Midbrain (tissue), 1 donor: ENCODE results near the gene GRPR.
"Not testable (repeated sequence)": the region's sequence is repeated elsewhere in the genome, so short reads cannot be mapped to it uniquely, and the experiment has no call there.

Source experiments
- DNase-seq: peaks from one replicate; lab custom pipeline; 2025; lab: John Stamatoyannopoulos, UW

GRPR gene

GRCh38 chrX:16177260-16177659 lies 53.9 kb downstream of the GRPR start:
- DNase-seq, result no peak

GRCh38 chrX:16183843-16184242 lies 60.5 kb downstream of the GRPR start:
- DNase-seq, result not testable (repeated sequence)

GRCh38 chrX:16185725-16186136 lies 62.4 kb downstream of the GRPR start:
- no peak for DNase-seq

GRCh38 chrX:16186380-16187007 lies 63.1 kb downstream of the GRPR start:
- DNase-seq, result no peak

GRCh38 chrX:16187024-16187760 lies 63.8 kb downstream of the GRPR start:
- no peak for DNase-seq

GRCh38 chrX:16188687-16189086 lies 65.3 kb downstream of the GRPR start:
- no peak for DNase-seq

- DNase-seq, result no peak
These were observed 68.2 kb downstream of the GRPR start for GRCh38 chrX:16191605-16192004.

- no peak for DNase-seq
These were observed 73.5 kb downstream of the GRPR start for GRCh38 chrX:16196829-16197228.

- no peak for DNase-seq
These were observed 76.0 kb downstream of the GRPR start for GRCh38 chrX:16199343-16199742.

- no peak for DNase-seq
These were observed 79.6 kb downstream of the GRPR start for GRCh38 chrX:16202943-16203342.
